GDM1 (cell line): ENCODE results near the gene DEFB123.

ENCODE experiments used
- DNase-seq: peaks from one replicate; lab custom pipeline; 2025; lab: John Stamatoyannopoulos, UW

Gene DEFB123

DNA sequence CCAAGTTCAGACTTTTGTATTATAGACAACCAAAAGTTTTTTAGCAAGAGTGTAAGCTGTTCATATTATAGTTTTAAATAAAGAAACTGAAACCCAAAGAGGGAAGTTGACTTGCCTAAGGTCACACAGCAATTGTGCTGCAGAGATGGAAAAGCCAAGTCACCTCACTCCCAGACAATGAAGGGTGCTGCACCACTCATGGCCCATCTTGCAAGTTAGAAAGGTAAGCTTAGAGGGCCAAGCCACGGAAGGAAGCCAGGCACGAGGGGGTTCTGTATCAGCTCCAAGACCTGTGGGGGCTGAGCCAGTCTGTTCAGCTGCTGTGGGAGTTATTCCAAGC lies 33.6 kb downstream of the DEFB123 start:
- DNase-seq, result no peak

- DNase-seq, result no peak
Observed at GRCh38 chr20:31474758-31475427, 34.5 kb downstream of the DEFB123 start, which contains the start of the genes DEFB124 and REM1. TSS of gene DEFB124 (minus strand) at chr20:31475127. CDS start at chr20:31473013, 2,114 bp downstream. TSS of gene REM1 (plus strand) at chr20:31475288. CDS start at chr20:31476446, 1,158 bp downstream.

GRCh38 chr20:31475472-31476293 lies 35.3 kb downstream of the DEFB123 start:
- DNase-seq, result no peak

- no peak for DNase-seq
Observed at GRCh38 chr20:31476294-31476585, 35.8 kb downstream of the DEFB123 start.

GRCh38 chr20:31476643-31477215 lies 36.3 kb downstream of the DEFB123 start:
- no peak for DNase-seq

GRCh38 chr20:31484001-31484400 lies 43.6 kb downstream of the DEFB123 start:
- no peak for DNase-seq

DNA sequence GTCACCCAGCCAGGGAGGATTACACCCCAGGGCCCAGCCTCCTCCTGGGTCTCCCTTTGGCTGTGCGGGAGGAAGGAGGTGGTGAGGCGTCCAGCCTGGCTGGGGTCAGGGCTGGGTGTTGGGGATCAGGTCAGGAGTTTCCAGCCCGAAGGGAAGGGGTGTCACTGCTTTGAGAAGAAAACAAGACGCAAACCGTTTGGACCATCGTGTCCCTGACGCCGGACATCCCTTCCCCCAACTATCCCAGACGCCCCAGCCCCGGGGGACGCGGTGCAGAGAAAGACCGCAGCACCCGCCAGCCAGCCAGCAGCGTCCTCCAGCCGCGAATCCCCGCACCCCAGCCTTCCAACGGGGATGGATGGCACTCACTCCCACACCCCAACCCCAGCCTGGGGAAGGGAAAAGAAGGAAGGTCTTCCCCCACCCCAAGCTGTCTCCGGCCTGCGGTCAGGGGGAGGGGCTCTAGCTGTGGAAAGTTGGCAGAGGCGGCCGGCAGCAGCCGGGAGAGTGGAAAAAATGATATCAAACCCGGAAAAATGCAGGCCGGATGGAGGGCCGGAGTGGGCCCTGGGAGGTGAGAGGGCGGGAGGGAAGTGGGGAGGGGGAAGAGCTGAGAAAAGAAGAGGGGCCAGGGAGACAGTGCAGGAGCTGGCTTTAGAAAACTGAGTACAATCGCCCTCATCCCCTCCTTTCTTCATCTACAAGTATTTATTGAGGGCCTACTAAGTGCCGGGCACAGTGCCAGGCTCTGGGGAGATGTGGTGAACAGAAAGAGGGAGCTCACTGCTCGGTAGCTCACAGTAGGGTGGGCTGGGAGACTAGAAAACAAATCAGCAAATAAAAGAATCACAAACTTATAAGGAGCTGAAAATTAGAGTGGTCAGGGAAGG lies 45.3 kb downstream of the DEFB123 start:
- no peak for DNase-seq

DNA sequence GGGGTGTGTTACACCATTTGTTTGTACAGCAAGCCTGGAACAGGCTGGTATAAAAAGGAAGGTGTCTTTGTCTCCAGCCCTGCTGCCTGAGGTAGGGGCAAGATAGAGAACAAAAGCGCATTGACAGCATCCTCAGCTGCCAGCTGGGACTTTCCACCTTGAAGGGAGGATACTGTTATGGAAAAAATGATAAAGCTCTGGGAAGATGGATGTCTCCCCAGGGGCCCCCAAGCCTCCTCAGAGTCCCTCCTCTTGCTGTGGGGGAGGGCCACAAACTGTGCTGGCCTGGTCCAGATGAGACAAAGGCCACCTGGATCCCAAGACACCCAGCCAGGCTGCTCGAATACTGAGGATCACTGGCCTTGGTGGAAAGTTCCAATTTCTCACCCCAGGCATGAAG lies 47.7 kb downstream of the DEFB123 start:
- no peak for DNase-seq

DNA sequence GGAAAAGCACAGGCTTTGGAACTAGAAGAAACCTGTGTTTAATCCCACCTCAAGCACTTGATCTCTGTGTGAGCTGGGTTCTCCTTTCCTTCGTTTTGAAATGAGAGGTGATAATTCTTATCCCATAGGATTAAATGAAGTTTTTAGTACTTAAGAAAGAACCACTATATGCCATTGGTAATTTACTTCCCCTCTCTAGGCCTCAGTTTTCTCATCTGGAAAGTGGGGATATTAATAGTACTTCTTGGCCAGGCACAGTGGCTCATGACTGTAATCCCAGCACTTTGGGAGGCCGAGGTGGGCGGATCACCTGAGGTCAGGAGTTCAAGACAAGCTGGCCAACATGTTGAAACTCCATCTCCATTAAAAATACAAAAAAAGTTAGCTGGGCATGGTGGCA lies 48.7 kb downstream of the DEFB123 start:
- no peak for DNase-seq

DNA sequence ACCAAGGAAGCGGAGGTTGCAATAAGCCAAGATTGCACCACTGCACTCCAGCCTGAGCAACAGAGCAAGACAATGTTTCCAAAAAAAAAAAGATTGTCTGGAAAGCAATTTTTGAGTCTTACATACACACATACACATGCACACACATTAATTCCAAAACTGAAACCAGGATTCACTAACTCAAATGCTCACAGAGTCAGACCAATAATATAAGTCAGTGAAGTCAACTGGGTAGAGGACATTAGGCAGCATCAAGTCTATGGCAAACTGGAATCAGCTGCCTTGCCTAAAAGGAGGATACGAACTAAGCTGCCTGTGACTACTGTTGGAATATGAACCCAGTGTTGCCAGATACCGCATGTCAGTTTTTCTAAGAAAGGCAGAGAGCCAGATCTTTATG lies 50.3 kb downstream of the DEFB123 start:
- no peak for DNase-seq

GRCh38 chr20:31494131-31494530 lies 53.7 kb downstream of the DEFB123 start:
- no peak for DNase-seq

- DNase-seq, result no peak
Observed at GRCh38 chr20:31496761-31497295, 56.4 kb downstream of the DEFB123 start.

DNA sequence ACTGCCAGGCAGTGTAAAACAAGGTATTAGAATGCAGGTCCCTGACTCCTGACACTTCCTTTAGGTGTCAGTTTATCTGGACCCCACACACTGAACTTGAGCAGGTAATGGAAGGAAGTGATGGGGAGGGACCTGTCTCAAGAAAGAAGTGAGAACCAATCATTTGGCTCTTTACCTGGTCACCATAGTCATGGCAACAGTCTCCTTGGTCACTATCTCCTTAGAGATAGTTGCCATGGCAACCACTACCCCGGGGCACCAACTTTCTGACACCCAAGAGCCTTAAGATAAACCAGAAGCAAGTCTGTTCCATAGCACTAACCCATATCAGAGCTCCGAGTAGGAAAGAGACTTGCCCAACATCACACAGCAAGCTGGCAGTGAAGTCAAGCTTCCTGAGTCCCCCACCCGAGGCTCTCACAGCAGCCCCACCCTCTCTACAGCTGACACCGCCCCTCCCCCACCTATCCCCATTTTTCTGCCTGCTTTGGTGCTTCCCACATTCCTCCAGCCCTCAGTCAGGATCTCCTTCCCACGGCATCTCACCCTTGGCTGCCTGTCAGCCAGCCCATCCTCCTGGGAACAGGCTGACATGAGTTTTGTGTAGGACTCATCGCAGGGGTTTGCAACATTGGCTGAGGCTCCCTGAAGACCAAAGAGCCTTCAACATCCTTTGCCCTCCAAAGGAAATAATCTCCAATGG lies 57.6 kb downstream of the DEFB123 start:
- no peak for DNase-seq
